WTC11 (cell line): ENCODE measurements around the gene MOSMO. TPM values are rescaled to one million over a fixed set of nuclear protein-coding genes. Genes with fewer than 3 reads are reported as not detected.

Experiments used
- ATAC-seq: fragments of 200-7000 bp; cut with Tn5 transposase; 2 replicates; pipeline ENCODE4 v1.10.0; 2021; ENCODE audit warnings: mild to moderate bottlenecking, moderate library complexity
- CTCF ChIA-PET: fragments of 300-600 bp; sonication (Branson Sonifier 250); formaldehyde crosslinking; loops from one replicate; lab custom pipeline; 2021; ENCODE audit warnings: antibody characterized with exemption; lab: Charles Lee
- POLR2A ChIA-PET: fragments of 350-600 bp; sonication (Branson Sonifier 250); formaldehyde crosslinking; loops from one replicate; lab custom pipeline; 2021; ENCODE audit warnings: antibody characterized with exemption; lab: Charles Lee
- DNase-seq: peaks from one replicate; pipeline ENCODE4 v3.0.0; 2021; ENCODE audit warnings: low spot score
- H3K27ac Mint-ChIP-seq: 2 replicates; pipeline ENCODE4 v1.8.0; 2021; ENCODE audit warnings: mixed read lengths
- H3K27me3 Mint-ChIP-seq: 2 replicates; pipeline ENCODE4 v1.8.0; 2021; ENCODE audit warnings: low read depth, mild to moderate bottlenecking, moderate library complexity, mixed read lengths
- H3K36me3 Mint-ChIP-seq: 2 replicates; pipeline ENCODE4 v1.8.0; 2021; ENCODE audit warnings: mixed read lengths
- H3K4me1 Mint-ChIP-seq: 2 replicates; pipeline ENCODE4 v1.8.0; 2022; ENCODE audit warnings: mixed read lengths
- H3K4me3 Mint-ChIP-seq: 2 replicates; pipeline ENCODE4 v1.8.0; 2021; ENCODE audit warnings: mild to moderate bottlenecking, moderate library complexity, mixed read lengths
- H3K9me3 Mint-ChIP-seq: 2 replicates; pipeline ENCODE4 v1.8.0; 2021; ENCODE audit warnings: mixed read lengths
- ATF1 ChIP-seq: sonication (generic); formaldehyde crosslinking; IDR thresholded peaks from 2 replicates; pipeline ENCODE4 v1.8.1; 2023; ENCODE audit warnings: mild to moderate bottlenecking, moderate library complexity, missing genetic modification reagents
- CBFB ChIP-seq: sonication (generic); formaldehyde crosslinking; IDR thresholded peaks from 2 replicates; pipeline ENCODE4 v1.8.1; 2022; ENCODE audit warnings: mild to moderate bottlenecking, low read depth, missing genetic modification reagents
- CREM ChIP-seq: sonication (generic); formaldehyde crosslinking; IDR thresholded peaks from 2 replicates; pipeline ENCODE4 v1.8.1; 2022; ENCODE audit warnings: mild to moderate bottlenecking, missing genetic modification reagents, moderate library complexity
- ELF4 ChIP-seq: sonication (generic); formaldehyde crosslinking; IDR thresholded peaks from 2 replicates; pipeline ENCODE4 v1.8.1; 2022; ENCODE audit warnings: low read depth, mild to moderate bottlenecking, moderate library complexity, missing genetic modification reagents
- GABPB1 ChIP-seq: sonication (generic); formaldehyde crosslinking; IDR thresholded peaks from 2 replicates; pipeline ENCODE4 v1.8.1; 2023; ENCODE audit warnings: mild to moderate bottlenecking, missing genetic modification reagents
- GRHL2 ChIP-seq: fragments of 250-450 bp; sonication (Bioruptor Pico); IDR thresholded peaks from 2 replicates; pipeline ENCODE4 v1.8.0; 2022; ENCODE audit warnings: mild to moderate bottlenecking, moderate library complexity; ENCODE audit not compliant: insufficient replicate concordance, severe bottlenecking
- HMGA2 ChIP-seq: fragments of 250-450 bp; sonication (Bioruptor Pico); IDR thresholded peaks from 2 replicates; pipeline ENCODE4 v1.4.0; 2021; ENCODE audit warnings: mild to moderate bottlenecking, moderate library complexity
- IRF2 ChIP-seq: sonication (generic); formaldehyde crosslinking; IDR thresholded peaks from 2 replicates; pipeline ENCODE4 v1.8.0; 2022; ENCODE audit warnings: low read depth, missing genetic modification reagents, borderline replicate concordance
- JUN ChIP-seq: sonication (generic); formaldehyde crosslinking; IDR thresholded peaks from 2 replicates; pipeline ENCODE4 v1.8.0; 2023; ENCODE audit warnings: mild to moderate bottlenecking, missing genetic modification reagents
- NR2C2 ChIP-seq: sonication (generic); formaldehyde crosslinking; IDR thresholded peaks from 2 replicates; pipeline ENCODE4 v1.8.0; 2022; ENCODE audit warnings: mild to moderate bottlenecking, missing genetic modification reagents
- OVOL2 ChIP-seq: fragments of 250-450 bp; sonication (Bioruptor Pico); IDR thresholded peaks from 2 replicates; pipeline ENCODE4 v1.9.0; 2021; ENCODE audit warnings: mild to moderate bottlenecking, borderline replicate concordance
- PRRX2 ChIP-seq: fragments of 250-450 bp; sonication (Bioruptor Pico); IDR thresholded peaks from 2 replicates; pipeline ENCODE4 v1.8.0; 2021; ENCODE audit warnings: mild to moderate bottlenecking
- SMAD4 ChIP-seq: sonication (generic); formaldehyde crosslinking; IDR thresholded peaks from 2 replicates; pipeline ENCODE4 v1.8.0; 2022; ENCODE audit warnings: mild to moderate bottlenecking, missing genetic modification reagents
- TEAD4 ChIP-seq: sonication (generic); formaldehyde crosslinking; IDR thresholded peaks from 2 replicates; pipeline ENCODE4 v1.8.0; 2022; ENCODE audit warnings: mild to moderate bottlenecking, missing genetic modification reagents
- ZNF121 ChIP-seq: sonication (generic); formaldehyde crosslinking; IDR thresholded peaks from 2 replicates; pipeline ENCODE4 v1.8.0; 2023; ENCODE audit warnings: missing genetic modification reagents
- ZNF396 ChIP-seq: fragments of 250-450 bp; sonication (Bioruptor Pico); IDR thresholded peaks from 2 replicates; pipeline ENCODE4 v1.8.0; 2021; ENCODE audit warnings: mild to moderate bottlenecking, moderate library complexity, borderline replicate concordance
- ZNF416 ChIP-seq: fragments of 250-450 bp; sonication (Bioruptor Pico); IDR thresholded peaks from 2 replicates; pipeline ENCODE4 v1.9.0; 2021; ENCODE audit warnings: mild to moderate bottlenecking, inconsistent platforms
- total RNA-seq: library from RNA; stranded (reverse); gene quantifications from 3 replicates; pipeline ENCODE4 v1.2.3, GENCODE V29; 2021
- TF ChIP-seq, protein P1 (sequence below): fragments of 250-450 bp; sonication (Bioruptor Pico); IDR thresholded peaks from 2 replicates; pipeline ENCODE4 v1.9.0; 2021; ENCODE audit warnings: moderate library complexity, mild to moderate bottlenecking, inconsistent platforms, borderline replicate concordance
- TF ChIP-seq, protein P2 (sequence below): fragments of 250-450 bp; sonication (Bioruptor Pico); conservative IDR thresholded peaks from 2 replicates; pipeline ENCODE4 v1.9.0; 2021; ENCODE audit warnings: mild to moderate bottlenecking
- TF ChIP-seq, protein P3 (sequence below): sonication (generic); formaldehyde crosslinking; IDR thresholded peaks from 2 replicates; pipeline ENCODE4 v1.8.0; 2022; ENCODE audit warnings: mild to moderate bottlenecking, missing genetic modification reagents
- TF ChIP-seq, protein P4 (sequence below): sonication (generic); formaldehyde crosslinking; IDR thresholded peaks from 2 replicates; pipeline ENCODE4 v1.8.0; 2022; ENCODE audit warnings: mild to moderate bottlenecking, missing genetic modification reagents
- TF ChIP-seq, protein P5 (sequence below): sonication (generic); formaldehyde crosslinking; IDR thresholded peaks from 2 replicates; pipeline ENCODE4 v1.8.1; 2023; ENCODE audit warnings: mild to moderate bottlenecking, missing genetic modification reagents, borderline replicate concordance
- TF ChIP-seq, protein P6 (sequence below): fragments of 250-450 bp; sonication (Bioruptor Pico); IDR thresholded peaks from 2 replicates; pipeline ENCODE4 v2.1.2; 2022; ENCODE audit warnings: mild to moderate bottlenecking, moderate library complexity

MOSMO gene
- total RNA-seq, 1 experiment from 2014 or later = 10.7 TPM

DNA sequence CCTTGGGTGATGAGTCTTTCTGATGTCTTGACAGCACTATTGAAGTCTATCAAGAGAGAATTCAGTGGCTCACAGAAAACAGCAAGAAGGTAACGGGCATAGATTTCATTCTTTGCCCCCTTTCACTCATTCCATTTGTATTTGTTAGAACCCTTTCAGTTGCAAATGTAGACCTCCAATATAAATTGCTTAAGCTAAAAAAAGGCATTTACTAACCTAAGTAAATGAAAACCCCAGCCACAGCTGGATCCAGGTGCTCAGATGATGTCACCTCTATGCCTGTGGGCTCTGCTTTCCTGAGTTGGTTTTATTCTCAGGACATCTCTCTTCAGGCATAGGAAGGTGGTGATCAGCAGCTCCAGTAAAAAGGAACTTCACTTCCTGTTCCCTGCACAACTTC, 95.5 kb downstream of the MOSMO start:
- Mint-ChIP-seq H3K27me3 (peaks cover 4% of the 10 kb centered on the region; the same call in 1 of the 2 replicates), H3K9me3 (0 out of 2 replicates have a peak, but pooled peaks cover 3% of the 10 kb centered on the region), H3K4me3 (no peak overlapping the region), H3K36me3 (no peaks in the 10 kb centered on the region)
- POLR2A ChIA-PET = no interaction called here
- CTCF ChIA-PET = interaction anchor here (0.6 to 5.2 kb wide), 6 partner anchors 26 to 96 kb away, joined by 3 to 19 read pairs (median 4); partner anchors contain the start of gene MOSMO
- TF ChIP-seq ZNF121 = no peak
- TF ChIP-seq, protein P1, sequence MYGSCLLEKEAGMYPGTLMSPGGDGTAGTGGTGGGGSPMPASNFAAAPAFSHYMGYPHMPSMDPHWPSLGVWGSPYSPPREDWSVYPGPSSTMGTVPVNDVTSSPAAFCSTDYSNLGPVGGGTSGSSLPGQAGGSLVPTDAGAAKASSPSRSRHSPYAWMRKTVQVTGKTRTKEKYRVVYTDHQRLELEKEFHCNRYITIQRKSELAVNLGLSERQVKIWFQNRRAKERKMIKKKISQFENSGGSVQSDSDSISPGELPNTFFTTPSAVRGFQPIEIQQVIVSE (CRISPR knock-in tag) = no peak
- TF ChIP-seq IRF2 (CRISPR knock-in tag) = no peak
- TF ChIP-seq, protein P2, sequence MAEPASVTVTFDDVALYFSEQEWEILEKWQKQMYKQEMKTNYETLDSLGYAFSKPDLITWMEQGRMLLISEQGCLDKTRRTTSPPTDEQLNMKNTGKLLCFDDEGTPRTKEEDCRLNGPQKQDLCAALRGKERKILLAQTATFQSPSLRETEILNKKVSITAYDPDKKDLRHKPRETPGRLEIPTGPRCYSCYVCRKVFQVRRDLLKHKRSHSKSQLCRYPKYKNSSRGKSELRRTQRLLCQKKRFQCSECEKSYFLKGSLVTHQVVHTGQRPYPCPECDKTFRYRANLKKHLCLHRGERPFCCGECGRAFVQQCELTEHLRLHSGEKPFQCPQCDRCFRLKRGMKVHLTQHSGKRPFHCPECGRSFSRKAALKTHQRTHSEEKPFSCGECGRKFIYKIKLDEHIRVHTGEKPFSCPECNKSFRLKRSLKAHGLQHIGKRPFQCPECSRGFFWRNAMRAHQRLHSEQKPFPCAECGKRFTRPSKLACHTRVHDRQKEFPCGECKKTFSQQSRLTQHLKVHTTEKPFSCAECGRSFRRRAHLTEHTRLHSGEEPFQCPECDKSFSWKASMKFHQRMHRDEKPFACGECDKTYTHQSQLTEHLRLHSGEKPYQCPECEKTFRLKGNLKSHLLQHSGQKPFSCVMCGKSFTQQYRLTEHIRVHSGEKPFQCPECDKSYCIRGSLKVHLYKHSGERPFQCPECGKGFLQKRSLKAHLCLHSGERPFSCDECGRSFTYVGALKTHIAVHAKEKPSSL (CRISPR knock-in tag) = no peak
- TF ChIP-seq, protein P3, sequence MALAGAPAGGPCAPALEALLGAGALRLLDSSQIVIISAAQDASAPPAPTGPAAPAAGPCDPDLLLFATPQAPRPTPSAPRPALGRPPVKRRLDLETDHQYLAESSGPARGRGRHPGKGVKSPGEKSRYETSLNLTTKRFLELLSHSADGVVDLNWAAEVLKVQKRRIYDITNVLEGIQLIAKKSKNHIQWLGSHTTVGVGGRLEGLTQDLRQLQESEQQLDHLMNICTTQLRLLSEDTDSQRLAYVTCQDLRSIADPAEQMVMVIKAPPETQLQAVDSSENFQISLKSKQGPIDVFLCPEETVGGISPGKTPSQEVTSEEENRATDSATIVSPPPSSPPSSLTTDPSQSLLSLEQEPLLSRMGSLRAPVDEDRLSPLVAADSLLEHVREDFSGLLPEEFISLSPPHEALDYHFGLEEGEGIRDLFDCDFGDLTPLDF (CRISPR knock-in tag) = no peak
- TF ChIP-seq ATF1 (CRISPR knock-in tag) = no peak
- TF ChIP-seq TEAD4 (CRISPR knock-in tag) = no peak
- TF ChIP-seq GRHL2 (CRISPR knock-in tag) = no peak
- no peak for TF ChIP-seq CBFB (CRISPR knock-in tag)
- TF ChIP-seq, protein P4, sequence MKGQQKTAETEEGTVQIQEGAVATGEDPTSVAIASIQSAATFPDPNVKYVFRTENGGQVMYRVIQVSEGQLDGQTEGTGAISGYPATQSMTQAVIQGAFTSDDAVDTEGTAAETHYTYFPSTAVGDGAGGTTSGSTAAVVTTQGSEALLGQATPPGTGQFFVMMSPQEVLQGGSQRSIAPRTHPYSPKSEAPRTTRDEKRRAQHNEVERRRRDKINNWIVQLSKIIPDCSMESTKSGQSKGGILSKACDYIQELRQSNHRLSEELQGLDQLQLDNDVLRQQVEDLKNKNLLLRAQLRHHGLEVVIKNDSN = no peak
- TF ChIP-seq JUN = no peak
- TF ChIP-seq SMAD4 (CRISPR knock-in tag) = no peak
- TF ChIP-seq OVOL2 (CRISPR knock-in tag) = no peak
- TF ChIP-seq NR2C2 (CRISPR knock-in tag) = no peak
- no peak for TF ChIP-seq PRRX2
- TF ChIP-seq, protein P5, sequence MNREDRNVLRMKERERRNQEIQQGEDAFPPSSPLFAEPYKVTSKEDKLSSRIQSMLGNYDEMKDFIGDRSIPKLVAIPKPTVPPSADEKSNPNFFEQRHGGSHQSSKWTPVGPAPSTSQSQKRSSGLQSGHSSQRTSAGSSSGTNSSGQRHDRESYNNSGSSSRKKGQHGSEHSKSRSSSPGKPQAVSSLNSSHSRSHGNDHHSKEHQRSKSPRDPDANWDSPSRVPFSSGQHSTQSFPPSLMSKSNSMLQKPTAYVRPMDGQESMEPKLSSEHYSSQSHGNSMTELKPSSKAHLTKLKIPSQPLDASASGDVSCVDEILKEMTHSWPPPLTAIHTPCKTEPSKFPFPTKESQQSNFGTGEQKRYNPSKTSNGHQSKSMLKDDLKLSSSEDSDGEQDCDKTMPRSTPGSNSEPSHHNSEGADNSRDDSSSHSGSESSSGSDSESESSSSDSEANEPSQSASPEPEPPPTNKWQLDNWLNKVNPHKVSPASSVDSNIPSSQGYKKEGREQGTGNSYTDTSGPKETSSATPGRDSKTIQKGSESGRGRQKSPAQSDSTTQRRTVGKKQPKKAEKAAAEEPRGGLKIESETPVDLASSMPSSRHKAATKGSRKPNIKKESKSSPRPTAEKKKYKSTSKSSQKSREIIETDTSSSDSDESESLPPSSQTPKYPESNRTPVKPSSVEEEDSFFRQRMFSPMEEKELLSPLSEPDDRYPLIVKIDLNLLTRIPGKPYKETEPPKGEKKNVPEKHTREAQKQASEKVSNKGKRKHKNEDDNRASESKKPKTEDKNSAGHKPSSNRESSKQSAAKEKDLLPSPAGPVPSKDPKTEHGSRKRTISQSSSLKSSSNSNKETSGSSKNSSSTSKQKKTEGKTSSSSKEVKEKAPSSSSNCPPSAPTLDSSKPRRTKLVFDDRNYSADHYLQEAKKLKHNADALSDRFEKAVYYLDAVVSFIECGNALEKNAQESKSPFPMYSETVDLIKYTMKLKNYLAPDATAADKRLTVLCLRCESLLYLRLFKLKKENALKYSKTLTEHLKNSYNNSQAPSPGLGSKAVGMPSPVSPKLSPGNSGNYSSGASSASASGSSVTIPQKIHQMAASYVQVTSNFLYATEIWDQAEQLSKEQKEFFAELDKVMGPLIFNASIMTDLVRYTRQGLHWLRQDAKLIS (CRISPR knock-in tag) = no peak
- TF ChIP-seq, all 79 proteins: peak for 0
- ATAC-seq = peak; percentile 56
- peak overlapping the region; percentile 75; the same call in 1 of the 2 replicates for H3K27ac Mint-ChIP-seq
- DNase-seq = no peak
- peaks cover 36% of the 10 kb centered on the region for H3K4me1 Mint-ChIP-seq

DNA sequence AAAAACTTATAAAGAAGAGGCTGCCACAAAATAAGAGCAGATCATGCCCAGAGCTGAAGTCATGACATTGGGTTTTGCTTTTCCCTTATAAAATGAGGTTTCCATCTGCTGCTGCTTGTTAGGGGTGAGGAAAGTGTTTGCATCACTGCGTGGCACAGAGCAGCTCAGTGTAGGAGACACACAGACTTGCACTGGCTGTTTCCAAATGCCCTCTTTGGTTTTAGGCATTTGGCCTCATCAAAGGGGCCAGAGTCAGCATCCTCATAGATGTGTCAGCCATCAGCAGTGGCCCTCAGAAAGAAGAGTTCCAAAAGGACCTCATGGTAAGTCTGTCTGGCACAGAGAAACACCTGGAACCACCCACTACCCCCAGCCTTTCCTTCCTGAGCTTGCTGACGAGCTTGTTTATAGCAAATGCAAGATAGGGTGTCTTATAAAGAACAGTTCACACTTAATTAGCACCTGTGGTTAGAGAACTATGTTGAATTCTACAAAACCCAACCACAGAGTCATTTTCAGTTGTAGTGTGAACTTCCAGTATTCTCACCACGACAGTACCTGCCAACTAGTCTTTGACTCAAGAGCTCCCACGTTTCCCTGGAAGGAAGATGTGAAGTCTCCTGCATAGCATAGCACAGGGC, 101.5 kb downstream of the MOSMO start:
- Mint-ChIP-seq H3K27ac (no peak overlapping the region), H3K36me3 (no peaks in the 10 kb centered on the region), H3K9me3 (no peaks in the 10 kb centered on the region), H3K27me3 (peaks cover 7% of the 10 kb centered on the region; the same call in 1 of the 2 replicates), H3K4me3 (no peak overlapping the region), H3K4me1 (peaks cover 5% of the 10 kb centered on the region)
- ATAC-seq = no peak
- POLR2A ChIA-PET = no interaction called here
- CTCF ChIA-PET = interaction anchor here (1.0 to 2.6 kb wide), 5 partner anchors 10 to 79 kb away, joined by 3 to 15 read pairs (median 7); no protein-coding TSS in a partner anchor
- DNase-seq = no peak
- TF ChIP-seq, protein P6, sequence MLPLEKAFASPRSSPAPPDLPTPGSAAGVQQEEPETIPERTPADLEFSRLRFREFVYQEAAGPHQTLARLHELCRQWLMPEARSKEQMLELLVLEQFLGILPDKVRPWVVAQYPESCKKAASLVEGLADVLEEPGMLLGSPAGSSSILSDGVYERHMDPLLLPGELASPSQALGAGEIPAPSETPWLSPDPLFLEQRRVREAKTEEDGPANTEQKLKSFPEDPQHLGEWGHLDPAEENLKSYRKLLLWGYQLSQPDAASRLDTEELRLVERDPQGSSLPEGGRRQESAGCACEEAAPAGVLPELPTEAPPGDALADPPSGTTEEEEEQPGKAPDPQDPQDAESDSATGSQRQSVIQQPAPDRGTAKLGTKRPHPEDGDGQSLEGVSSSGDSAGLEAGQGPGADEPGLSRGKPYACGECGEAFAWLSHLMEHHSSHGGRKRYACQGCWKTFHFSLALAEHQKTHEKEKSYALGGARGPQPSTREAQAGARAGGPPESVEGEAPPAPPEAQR (CRISPR knock-in tag) = no peak
- TF ChIP-seq, protein P2 (CRISPR knock-in tag) = no peak
- TF ChIP-seq ZNF396 = no peak
- TF ChIP-seq ZNF121 = no peak
- no peak for TF ChIP-seq ELF4 (CRISPR knock-in tag)
- TF ChIP-seq CREM (CRISPR knock-in tag) = no peak
- TF ChIP-seq HMGA2 (CRISPR knock-in tag) = no peak
- no peak for TF ChIP-seq ZNF416 (CRISPR knock-in tag)
- TF ChIP-seq GABPB1 = no peak
